GM19324 (cell line): ENCODE results near the gene TMEM175.
"Not testable (repeated sequence)": the region's sequence is repeated elsewhere in the genome, so short reads cannot be mapped to it uniquely, and the experiment has no call there.

Experiments
- ATAC-seq: cut with Tn5 transposase; IDR thresholded peaks from one replicate; pipeline ENCODE4 v1.9.1; 2021; ENCODE audit warnings: mild to moderate bottlenecking, moderate library complexity; ENCODE audit not compliant: unreplicated experiment, low FRiP score

Gene TMEM175

GRCh38 chr4:914531-914930 lies 17.7 kb upstream of the TMEM175 start:
- no peak for ATAC-seq

GRCh38 chr4:915041-915474 lies 17.2 kb upstream of the TMEM175 start:
- no peak for ATAC-seq

GRCh38 chr4:915595-915994 lies 16.7 kb upstream of the TMEM175 start:
- ATAC-seq, result no peak

GRCh38 chr4:917466-917865 lies 14.8 kb upstream of the TMEM175 start:
- no peak for ATAC-seq

- ATAC-seq, result no peak
These were observed 14.3 kb upstream of the TMEM175 start for GRCh38 chr4:917992-918391.

- ATAC-seq, result not testable (repeated sequence)
These were observed 13.7 kb upstream of the TMEM175 start for GRCh38 chr4:918591-918990.

- not testable (repeated sequence) for ATAC-seq
These were observed 13.1 kb upstream of the TMEM175 start for GRCh38 chr4:919004-919680.

- ATAC-seq, result no peak
These were observed 10.4 kb upstream of the TMEM175 start for GRCh38 chr4:921830-922331.

- ATAC-seq, result peak; percentile 53
These were observed 7.9 kb upstream of the TMEM175 start for GRCh38 chr4:924107-925096.

GRCh38 chr4:925171-925570 lies 7.1 kb upstream of the TMEM175 start:
- ATAC-seq, result no peak

- ATAC-seq, result no peak
These were observed 6.3 kb upstream of the TMEM175 start for GRCh38 chr4:925771-926500.

GRCh38 chr4:926538-926937 lies 5.7 kb upstream of the TMEM175 start:
- ATAC-seq, result no peak

- ATAC-seq, result not testable (repeated sequence)
These were observed 4.7 kb upstream of the TMEM175 start for GRCh38 chr4:927566-927965.

- ATAC-seq, result no peak
These were observed 3.0 kb upstream of the TMEM175 start for GRCh38 chr4:929096-929765.

GRCh38 chr4:930028-930551 lies 2.2 kb upstream of the TMEM175 start:
- ATAC-seq, result no peak

- ATAC-seq, result no peak
These were observed 1.4 kb upstream of the TMEM175 start for GRCh38 chr4:930827-931193.

- ATAC-seq, result peak; percentile 9
These were observed 883 bp upstream of the TMEM175 start for GRCh38 chr4:931194-931959.

GRCh38 chr4:932713-933070 lies 432 bp downstream of the TMEM175 start:
- ATAC-seq, result no peak

- not testable (repeated sequence) for ATAC-seq
These were observed 7.2 kb downstream of the TMEM175 start for GRCh38 chr4:939508-939907.
